ENCODE results near the gene SHROOM2.

- TF ChIP-seq CTCF (IDR thresholded peaks at IDR 0.05): no peak
- no peak for TF ChIP-seq POLR2A (IDR thresholded peaks at IDR 0.05)
- TF ChIP-seq POLR2AphosphoS5 (IDR thresholded peaks at IDR 0.05): no peak
- no peak for TF ChIP-seq EP300 (IDR thresholded peaks at IDR 0.05)
These were observed 62.7 kb downstream of the SHROOM2 start for GRCh38 chrX:9848718-9849479.
